ENCODE measurements around the gene NFATC1. TPM values are rescaled to one million over a fixed set of nuclear protein-coding genes. Genes with fewer than 3 reads are reported as not detected.

Gene NFATC1
- total RNA-seq, 1 experiment from 2014 or later = not detected

GRCh38 chr18:79422022-79422782 is 26.5 kb downstream of the NFATC1 start:
- no peak for DNase-seq (ENCODE audit: low read depth)

DNA sequence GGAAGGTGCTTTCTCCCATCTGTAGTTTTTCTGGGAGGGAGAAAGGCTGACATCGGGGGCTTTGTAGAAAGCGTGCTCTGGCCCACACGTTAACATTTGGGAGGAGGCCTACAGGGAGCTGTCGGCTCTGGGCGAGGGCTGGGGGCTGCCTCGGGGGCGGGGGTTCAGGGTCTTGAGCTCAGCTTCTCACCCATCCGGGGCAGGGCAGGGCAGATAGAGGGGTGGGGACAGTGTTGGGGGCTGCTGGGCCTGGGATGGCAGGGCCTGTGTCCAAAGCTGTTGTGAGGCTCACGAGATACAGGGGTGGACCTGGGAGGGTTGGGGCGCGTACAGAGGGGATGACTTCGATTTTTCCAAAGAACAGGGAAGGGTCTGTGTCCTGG is 27.0 kb downstream of the NFATC1 start:
- no peak for DNase-seq (ENCODE audit: low read depth)

GRCh38 chr18:79423211-79424007 is 27.7 kb downstream of the NFATC1 start:
- DNase-seq (ENCODE audit: low read depth) = no peak

DNA sequence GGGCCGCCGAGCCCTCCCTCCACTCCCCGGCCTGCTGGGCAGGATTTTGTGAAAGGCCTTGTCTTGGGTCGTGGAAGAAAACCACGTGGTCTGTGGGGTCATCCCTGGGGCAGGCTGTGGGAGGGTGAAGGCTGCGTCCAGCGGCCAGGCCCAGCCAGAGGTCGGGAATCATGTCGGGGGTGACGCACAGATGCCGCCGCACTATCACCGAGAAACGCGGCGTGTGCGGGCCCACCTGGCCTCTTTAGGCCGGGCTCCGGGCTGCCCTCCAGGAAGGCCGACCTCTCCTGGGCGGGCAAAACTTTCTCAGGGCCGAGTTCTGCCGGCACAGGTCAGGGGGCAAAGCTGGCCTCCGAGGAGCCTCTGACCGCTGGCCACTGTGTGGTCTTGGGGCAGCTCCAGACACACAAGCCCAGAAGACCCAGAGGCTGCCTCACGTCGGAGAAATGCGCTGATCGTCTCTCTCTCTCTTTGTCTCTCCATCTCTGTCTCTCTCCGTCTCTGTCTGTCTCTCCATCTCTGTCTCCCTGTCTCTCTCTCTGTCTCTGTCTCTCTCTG is 28.4 kb downstream of the NFATC1 start:
- no peak for DNase-seq (ENCODE audit: low read depth)

DNA sequence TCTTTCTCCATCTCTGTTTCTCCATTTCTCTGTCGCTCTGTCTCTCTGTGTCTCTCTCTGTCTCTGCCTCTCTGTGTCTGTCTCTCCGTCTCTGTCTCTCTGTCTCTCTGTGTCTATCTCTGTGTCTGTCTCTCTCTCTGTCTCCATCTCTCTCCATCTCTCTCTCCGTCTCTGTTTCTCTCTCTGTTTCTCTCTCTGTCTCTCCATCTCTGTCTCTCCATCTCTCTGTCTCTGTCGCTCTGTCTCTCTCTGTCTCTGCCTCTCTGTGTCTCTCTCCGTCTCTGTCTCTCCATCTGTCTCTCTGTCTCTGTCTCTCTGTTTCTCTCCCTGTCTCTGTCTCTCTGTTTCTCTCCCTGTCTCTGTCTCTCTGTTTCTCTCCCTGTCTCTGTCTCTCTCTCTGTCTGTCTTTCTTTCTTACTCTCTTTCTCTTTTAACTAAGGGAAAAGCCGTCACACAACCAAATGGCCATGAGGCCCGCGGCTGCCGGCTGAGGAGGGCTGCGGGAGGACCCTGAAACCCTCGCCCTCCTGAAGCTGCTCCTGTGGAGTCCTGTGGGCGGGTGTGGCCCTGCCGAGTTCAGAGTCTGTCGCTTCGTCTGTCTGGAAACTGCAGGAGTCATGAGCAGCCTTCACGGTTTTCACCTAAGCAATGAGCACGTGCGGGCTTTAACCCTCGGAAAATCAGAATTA is 29.3 kb downstream of the NFATC1 start:
- no peak for DNase-seq (ENCODE audit: low read depth)

GRCh38 chr18:79425569-79425886 is 29.8 kb downstream of the NFATC1 start:
- no peak for DNase-seq (ENCODE audit: low read depth)

GRCh38 chr18:79426376-79427300 is 30.9 kb downstream of the NFATC1 start:
- no peak for DNase-seq (ENCODE audit: low read depth)

GRCh38 chr18:79427368-79428225 is 31.9 kb downstream of the NFATC1 start:
- no peak for DNase-seq (ENCODE audit: low read depth)

GRCh38 chr18:79428287-79428686 is 32.6 kb downstream of the NFATC1 start:
- DNase-seq (ENCODE audit: low read depth) = no peak

GRCh38 chr18:79429381-79429780 is 33.7 kb downstream of the NFATC1 start:
- no peak for DNase-seq (ENCODE audit: low read depth)

GRCh38 chr18:79429785-79430281 is 34.1 kb downstream of the NFATC1 start:
- no peak for DNase-seq (ENCODE audit: low read depth)

GRCh38 chr18:79432376-79433120 is 36.8 kb downstream of the NFATC1 start:
- no peak for DNase-seq (ENCODE audit: low read depth)

GRCh38 chr18:79433431-79433830 is 37.7 kb downstream of the NFATC1 start:
- no peak for DNase-seq (ENCODE audit: low read depth)

- DNase-seq (ENCODE audit: low read depth) = no peak
Measured at GRCh38 chr18:79434607-79435401, 39.1 kb downstream of the NFATC1 start.

DNA sequence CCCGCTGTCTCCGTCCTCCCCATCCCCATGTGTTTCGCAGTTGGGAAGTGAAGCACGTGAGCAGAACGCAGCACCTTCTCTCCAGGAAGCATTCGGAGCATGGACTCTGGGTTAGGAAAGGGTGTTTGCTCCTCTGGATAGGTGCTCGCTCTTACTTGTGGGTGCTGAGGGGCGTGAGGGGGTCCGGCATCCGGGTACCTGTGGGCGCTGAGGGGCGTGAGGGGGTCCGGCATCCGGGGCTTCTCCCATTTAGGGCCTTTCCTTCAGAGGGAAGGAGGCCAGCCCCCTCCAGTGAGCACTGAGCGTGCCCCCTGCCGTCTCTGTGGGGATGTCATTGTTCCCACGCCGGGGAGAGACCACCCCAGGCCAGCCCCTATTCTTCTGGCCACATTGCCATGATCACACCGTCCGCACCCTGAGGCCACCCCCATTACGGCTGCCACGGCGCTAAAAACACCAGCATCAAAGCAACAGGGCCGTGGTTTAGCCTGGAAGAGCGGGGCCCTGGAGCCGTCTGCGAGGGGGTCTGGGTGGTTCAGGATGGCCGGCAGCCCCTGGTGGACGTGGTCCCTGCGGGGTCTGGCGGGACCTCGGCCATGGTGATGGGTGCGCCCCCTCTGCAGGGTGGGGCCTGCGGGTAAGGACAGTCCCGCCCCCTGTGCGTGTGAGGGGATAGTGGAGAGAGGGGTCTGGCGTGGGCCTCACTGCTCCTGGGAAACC is 41.0 kb downstream of the NFATC1 start:
- no peak for DNase-seq (ENCODE audit: low read depth)

- DNase-seq (ENCODE audit: low read depth) = no peak
Measured at GRCh38 chr18:79438089-79438897, 42.6 kb downstream of the NFATC1 start.

Measured in RPMI7951 (cell line).